SK-N-SH (cell line): ENCODE measurements around the gene WNT3. TPM values are rescaled to one million over a fixed set of nuclear protein-coding genes. Genes with fewer than 3 reads are reported as not detected.

Source experiments
- CTCF ChIA-PET: fragments of 300-600, 350-600 bp; formaldehyde crosslinking; extraction: SDS; loops from one replicate; lab custom pipeline; 2021; lab: Yijun Ruan, JAX
- POLR2A ChIA-PET: fragments of 350-600 bp; sonication (Branson Sonifier 250); formaldehyde crosslinking; extraction: SDS; loops from one replicate; lab custom pipeline; 2020; ENCODE audit warnings: antibody characterized with exemption, inconsistent platforms; lab: Yijun Ruan, JAX
- DNase-seq: peaks from one replicate; pipeline ENCODE4 v3.0.0; 2012
- H2AFZ ChIP-seq: fragments of 200-600 bp; sonication (generic); 2 replicates; pipeline ENCODE4 v1.8.1; 2016; ENCODE audit warnings: antibody characterized with exemption, mild to moderate bottlenecking, low read depth
- H3F3A ChIP-seq: fragments of 200-600 bp; sonication (generic); replicated peaks from 2 replicates; pipeline ENCODE3; 2016; ENCODE audit warnings: antibody characterized with exemption, mild to moderate bottlenecking; ENCODE audit not compliant: insufficient read depth
- H3K27ac ChIP-seq, 2 experiments: fragments of 200-500 bp in 1 of 2; fragments of 200-600 bp in 1 of 2; sonication (Bioruptor generic) in 1 of 2; sonication (generic), shearing (Covaris generic) in 1 of 2; 2 replicates each; pipeline versions ENCODE4 v1.5.1 to v1.6.1; 2014 to 2016; ENCODE audit warnings: low read depth in 2 of 2, inconsistent platforms in 1 of 2, low read length in 1 of 2, mild to moderate bottlenecking in 1 of 2, mixed read lengths in 1 of 2
- H3K27me3 ChIP-seq: fragments of 200-600 bp; sonication (generic), shearing (Covaris generic); 2 replicates; pipeline ENCODE4 v1.6.1; 2016; ENCODE audit warnings: mixed run types; ENCODE audit not compliant: insufficient read depth
- H3K36me3 ChIP-seq, 2 experiments: fragments of 200-500 bp in 1 of 2; fragments of 200-600 bp in 1 of 2; sonication (Bioruptor generic) in 1 of 2; sonication (generic) in 1 of 2; replicated peaks in 1 of 2; 2 replicates each; pipeline versions ENCODE3 to v1.5.1; 2014 to 2016; ENCODE audit warnings: low read length in 1 of 2, mild to moderate bottlenecking in 1 of 2; ENCODE audit not compliant: insufficient read depth in 2 of 2, control insufficient read depth in 1 of 2
- H3K4me1 ChIP-seq, 2 experiments: fragments of 200-500 bp in 1 of 2; fragments of 200-600 bp in 1 of 2; sonication (Bioruptor generic) in 1 of 2; sonication (generic), shearing (Covaris generic) in 1 of 2; 2 replicates each; pipeline versions ENCODE4 v1.5.1 to v1.6.1; 2014 to 2016; ENCODE audit warnings: low read depth in 1 of 2, low read length in 1 of 2, mixed run types in 1 of 2; ENCODE audit not compliant: insufficient read depth in 2 of 2, control insufficient read depth in 1 of 2
- H3K4me2 ChIP-seq: fragments of 200-600 bp; sonication (generic), shearing (Covaris generic); 2 replicates; pipeline ENCODE4 v1.6.1; 2017; ENCODE audit warnings: mixed run types
- H3K4me3 ChIP-seq, 2 experiments: fragments of 200-500 bp in 1 of 2; fragments of 200-600 bp in 1 of 2; sonication (Bioruptor generic) in 1 of 2; sonication (generic), shearing (Covaris generic) in 1 of 2; 2 replicates each; pipeline versions ENCODE4 v1.5.1 to v1.8.1; 2014 to 2016; ENCODE audit warnings: low read depth in 2 of 2, inconsistent platforms in 1 of 2, low read length in 1 of 2, mild to moderate bottlenecking in 1 of 2, mixed read lengths in 1 of 2, moderate library complexity in 1 of 2
- H3K79me2 ChIP-seq: fragments of 200-600 bp; sonication (generic); 2 replicates; pipeline ENCODE4 v1.8.1; 2017; ENCODE audit warnings: mild to moderate bottlenecking; ENCODE audit not compliant: insufficient read depth
- H3K9ac ChIP-seq: fragments of 200-600 bp; sonication (generic); 2 replicates; pipeline ENCODE4 v1.6.1; 2017; ENCODE audit warnings: mixed run types
- H3K9me2 ChIP-seq: fragments of 200-600 bp; sonication (generic); 2 replicates; pipeline ENCODE4 v1.6.1; 2017; ENCODE audit warnings: mixed run types
- H3K9me3 ChIP-seq: fragments of 200-600 bp; sonication (generic); 2 replicates; pipeline ENCODE4 v1.6.1; 2017; ENCODE audit warnings: mixed run types, mild to moderate bottlenecking, moderate library complexity
- H4K20me1 ChIP-seq: fragments of 200-600 bp; sonication (generic); 2 replicates; pipeline ENCODE4 v1.6.1; 2017; ENCODE audit warnings: mild to moderate bottlenecking, mixed run types; ENCODE audit not compliant: insufficient read depth
- CHD2 ChIP-seq: fragments of 150-350 bp; IDR thresholded peaks from 2 replicates; pipeline ENCODE4 v1.6.1; 2018; ENCODE audit warnings: low read length; ENCODE audit not compliant: partially characterized antibody
- EP300 ChIP-seq, 2 experiments: IDR thresholded peaks; 2 replicates each; pipeline versions ENCODE4 v1.4.0 to v1.6.1; 2012; ENCODE audit warnings: borderline replicate concordance in 1 of 2, low read depth in 1 of 2, low read length in 1 of 2
- EZH2phosphoT487 ChIP-seq: fragments of 200-600 bp; sonication (generic); IDR thresholded peaks from 2 replicates; pipeline ENCODE4 v1.6.1; 2017; ENCODE audit warnings: low read depth, mixed run types, mild to moderate bottlenecking, antibody characterized with exemption, moderate library complexity, borderline replicate concordance
- FOSL2 ChIP-seq: IDR thresholded peaks from 2 replicates; pipeline ENCODE4 v1.4.0; 2012; ENCODE audit warnings: low read depth, mild to moderate bottlenecking, moderate library complexity, borderline replicate concordance
- FOXM1 ChIP-seq: IDR thresholded peaks from 2 replicates; pipeline ENCODE4 v1.4.0; 2012; ENCODE audit warnings: low read depth, mild to moderate bottlenecking
- JUND ChIP-seq: IDR thresholded peaks from 2 replicates; pipeline ENCODE4 v1.4.0; 2012
- MEF2A ChIP-seq: IDR thresholded peaks from 2 replicates; pipeline ENCODE4 v1.4.0; 2012; ENCODE audit warnings: low read depth, borderline replicate concordance
- MXI1 ChIP-seq: IDR thresholded peaks from 2 replicates; pipeline ENCODE4 v1.6.1; 2012; ENCODE audit warnings: mild to moderate bottlenecking, low read depth, low read length, improper control_type of control experiment
- NFIC ChIP-seq: IDR thresholded peaks from 2 replicates; pipeline ENCODE4 v1.4.0; 2012; ENCODE audit warnings: borderline replicate concordance
- NRF1 ChIP-seq: IDR thresholded peaks from 2 replicates; pipeline ENCODE4 v1.6.1; 2012; ENCODE audit warnings: low read depth, mild to moderate bottlenecking, low read length
- RAD21 ChIP-seq: IDR thresholded peaks from 2 replicates; pipeline ENCODE4 v1.6.1; 2012; ENCODE audit warnings: mild to moderate bottlenecking, low read length
- REST ChIP-seq: IDR thresholded peaks from 2 replicates; pipeline ENCODE4 v1.6.1; 2012; ENCODE audit warnings: mild to moderate bottlenecking, low read depth, low read length, moderate library complexity
- RFX5 ChIP-seq: IDR thresholded peaks from 2 replicates; pipeline ENCODE4 v1.6.1; 2012; ENCODE audit warnings: mild to moderate bottlenecking, improper control_type of control experiment, low read length
- RXRA ChIP-seq: IDR thresholded peaks from 2 replicates; pipeline ENCODE4 v1.4.0; 2012; ENCODE audit warnings: low read depth, mild to moderate bottlenecking, borderline replicate concordance
- SIN3A ChIP-seq: IDR thresholded peaks from 2 replicates; pipeline ENCODE4 v1.6.1; 2012; ENCODE audit warnings: low read depth, mild to moderate bottlenecking, low read length, moderate library complexity, borderline replicate concordance
- USF2 ChIP-seq: fragments of 150-350 bp; IDR thresholded peaks from 2 replicates; pipeline ENCODE4 v1.6.1; 2017; ENCODE audit warnings: antibody characterized with exemption, low read length, low read depth, borderline replicate concordance
- WGBS: methylation state at CpG from one replicate; pipeline ENCODE4 v1.1.6; 2017; ENCODE audit warnings: low lambda C conversion rate; 5-methylcytosine and 5-hydroxymethylcytosine counted together
- polyA plus RNA-seq, 3 experiments: library from polyadenylated mRNA; depleted of rRNA; stranded (reverse); fragments of >200 nt; gene quantifications; 2 replicates each; pipeline ENCODE4 v1.2.3, GENCODE V29; 2012

WNT3 gene
- polyA plus RNA-seq, 1 of the 3 experiments (the other 2 are of a cell fraction) = 5.3 TPM

DNA sequence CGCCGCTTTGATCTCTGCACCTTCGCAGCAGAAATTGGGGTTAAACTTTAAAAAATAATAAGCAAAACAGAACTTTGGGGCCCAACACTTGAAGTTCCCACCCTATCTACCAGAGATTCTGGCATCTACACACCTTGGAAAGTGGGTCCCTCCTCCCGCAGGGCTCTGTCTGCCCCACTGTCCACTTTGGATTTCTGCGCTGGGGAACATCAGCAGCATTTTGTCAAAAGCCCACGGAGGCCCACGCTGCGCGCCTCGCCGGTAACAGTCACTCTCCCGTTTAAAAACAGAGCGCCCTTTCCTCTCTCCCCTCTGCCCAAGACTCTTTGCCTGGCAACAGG lies 32.2 kb upstream of the WNT3 start:
- WGBS = 78% methylated on average over 13 of the region's 13 CpGs
- H3K9me2 ChIP-seq = no peaks in the 10 kb centered on the region
- no peak for DNase-seq
- H3K4me1 ChIP-seq = peaks cover 0 to 11% of the 10 kb centered on the region in 2 experiments; a peak in 1 of 4 replicates
- H3K4me3 ChIP-seq = peak overlapping the region in 1 of 2 experiments; percentile 37; a peak in 1 of 4 replicates
- no peak overlapping the region for H3K27ac ChIP-seq
- no peaks in the 10 kb centered on the region for H4K20me1 ChIP-seq
- H3K9ac ChIP-seq = no peak overlapping the region
- H3K36me3 ChIP-seq = no peaks in the 10 kb centered on the region
- no peaks in the 10 kb centered on the region for H3K79me2 ChIP-seq
- POLR2A ChIA-PET = no interaction called here
- no peaks in the 10 kb centered on the region for H3F3A ChIP-seq
- H2AFZ ChIP-seq = no peak overlapping the region
- CTCF ChIA-PET = interaction anchor here (1.4 to 10.1 kb wide), 3 partner anchors 10 to 91 kb away, joined by 4 to 210 read pairs (median 8); no protein-coding TSS in a partner anchor
- H3K27me3 ChIP-seq = peaks cover 56% of the 10 kb centered on the region
- 0 out of 2 replicates have a peak overlapping the region, but pooled peaks have one; percentile 95 for H3K4me2 ChIP-seq
- H3K9me3 ChIP-seq = no peaks in the 10 kb centered on the region
- TF ChIP-seq SIN3A (no peak), EZH2phosphoT487 (no peak), USF2 (no peak), RXRA (no peak), NFIC (no peak), FOXM1 (no peak), RAD21 (no peak), EP300 (IDR thresholded peaks at IDR 0.05; ENCODE audit: borderline replicate concordance in 1 of 2, low read depth in 1 of 2, low read length in 1 of 2) (no peak), MXI1 (no peak), NRF1 (no peak), RFX5 (no peak), JUND (no peak), MEF2A (no peak), CHD2 (no peak), FOSL2 (no peak), REST (no peak)
